Measurements from ENCODE around the gene ASTN2.

The ASTN2 gene

GRCh38 chr9:117021906-117022305 is 393.0 kb downstream of the ASTN2 start:
- Histone ChIP-seq H3K27ac (ENCODE audit: low read length) (no peak overlapping the region), H3K4me1 (ENCODE audit: control insufficient read depth in 1 of 2, insufficient read depth in 2 of 2, low read length in 2 of 2) (no peaks in the 10 kb centered on the region), H3K27me3 (ENCODE audit: low read depth, low read length) (no peaks in the 10 kb centered on the region), H3K36me3 (ENCODE audit: control insufficient read depth in 1 of 2, insufficient read depth in 2 of 2, low read length in 2 of 2) (no peaks in the 10 kb centered on the region), H3K9me3 (ENCODE audit: control insufficient read depth in 1 of 2, low read length in 2 of 2) (no peaks in the 10 kb centered on the region), H3K4me3 (ENCODE audit: low read depth in 1 of 2, low read length in 2 of 2) (no peak overlapping the region)

DNA sequence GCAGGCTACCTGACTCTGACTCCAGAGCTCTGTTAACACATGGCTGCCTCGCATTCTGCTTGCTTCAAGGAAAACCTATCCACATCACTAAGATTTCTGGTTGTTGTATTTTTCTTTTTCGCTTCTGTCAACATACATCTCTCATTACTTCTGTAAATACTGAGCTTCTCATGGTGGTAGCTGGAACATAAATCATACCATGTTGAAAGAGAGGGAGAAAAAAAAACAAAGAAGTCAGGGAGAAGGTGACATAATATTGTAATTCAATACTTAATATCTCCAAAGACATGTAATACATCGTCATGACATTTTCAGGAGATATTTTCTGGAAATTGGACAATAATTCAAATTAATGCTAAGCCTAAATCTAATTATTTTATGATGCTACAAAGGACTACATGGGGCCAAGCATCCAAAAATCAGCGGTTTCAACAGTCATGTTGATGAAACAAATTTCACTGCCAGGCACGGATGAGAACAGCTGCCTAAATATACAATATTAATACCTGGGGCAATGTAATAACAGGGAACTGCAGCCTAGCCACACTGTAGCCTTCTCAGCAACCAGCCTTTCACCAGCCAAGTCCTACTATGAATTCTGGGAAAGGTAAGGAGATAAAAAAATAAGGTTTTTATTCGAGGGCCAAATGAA is 395.8 kb downstream of the ASTN2 start:
- Histone ChIP-seq H3K36me3 (ENCODE audit: control insufficient read depth in 1 of 2, insufficient read depth in 2 of 2, low read length in 2 of 2) (no peaks in the 10 kb centered on the region), H3K4me3 (ENCODE audit: low read depth in 1 of 2, low read length in 2 of 2) (no peak overlapping the region), H3K4me1 (ENCODE audit: control insufficient read depth in 1 of 2, insufficient read depth in 2 of 2, low read length in 2 of 2) (no peaks in the 10 kb centered on the region), H3K27me3 (ENCODE audit: low read depth, low read length) (no peaks in the 10 kb centered on the region), H3K9me3 (ENCODE audit: control insufficient read depth in 1 of 2, low read length in 2 of 2) (no peaks in the 10 kb centered on the region), H3K27ac (ENCODE audit: low read length) (no peak overlapping the region)

GRCh38 chr9:117017414-117017985 is 397.4 kb downstream of the ASTN2 start:
- H3K4me3 ChIP-seq (ENCODE audit: low read depth in 1 of 2, low read length in 2 of 2): no peak overlapping the region
- H3K9me3 ChIP-seq (ENCODE audit: control insufficient read depth in 1 of 2, low read length in 2 of 2): no peaks in the 10 kb centered on the region
- no peaks in the 10 kb centered on the region for H3K4me1 ChIP-seq (ENCODE audit: control insufficient read depth in 1 of 2, insufficient read depth in 2 of 2, low read length in 2 of 2)
- no peak overlapping the region for H3K27ac ChIP-seq (ENCODE audit: low read length)
- H3K27me3 ChIP-seq (ENCODE audit: low read depth, low read length): no peaks in the 10 kb centered on the region
- no peaks in the 10 kb centered on the region for H3K36me3 ChIP-seq (ENCODE audit: control insufficient read depth in 1 of 2, insufficient read depth in 2 of 2, low read length in 2 of 2)

GRCh38 chr9:117014061-117014460 is 400.8 kb downstream of the ASTN2 start:
- H3K27me3 ChIP-seq (ENCODE audit: low read depth, low read length): no peaks in the 10 kb centered on the region
- H3K27ac ChIP-seq (ENCODE audit: low read length): no peak overlapping the region
- no peak overlapping the region for H3K4me3 ChIP-seq (ENCODE audit: low read depth in 1 of 2, low read length in 2 of 2)
- no peaks in the 10 kb centered on the region for H3K4me1 ChIP-seq (ENCODE audit: control insufficient read depth in 1 of 2, insufficient read depth in 2 of 2, low read length in 2 of 2)
- no peaks in the 10 kb centered on the region for H3K9me3 ChIP-seq (ENCODE audit: control insufficient read depth in 1 of 2, low read length in 2 of 2)
- H3K36me3 ChIP-seq (ENCODE audit: control insufficient read depth in 1 of 2, insufficient read depth in 2 of 2, low read length in 2 of 2): no peaks in the 10 kb centered on the region

GRCh38 chr9:117013440-117013995 is 401.3 kb downstream of the ASTN2 start:
- no peaks in the 10 kb centered on the region for H3K9me3 ChIP-seq (ENCODE audit: control insufficient read depth in 1 of 2, low read length in 2 of 2)
- H3K27ac ChIP-seq (ENCODE audit: low read length): no peak overlapping the region

DNA sequence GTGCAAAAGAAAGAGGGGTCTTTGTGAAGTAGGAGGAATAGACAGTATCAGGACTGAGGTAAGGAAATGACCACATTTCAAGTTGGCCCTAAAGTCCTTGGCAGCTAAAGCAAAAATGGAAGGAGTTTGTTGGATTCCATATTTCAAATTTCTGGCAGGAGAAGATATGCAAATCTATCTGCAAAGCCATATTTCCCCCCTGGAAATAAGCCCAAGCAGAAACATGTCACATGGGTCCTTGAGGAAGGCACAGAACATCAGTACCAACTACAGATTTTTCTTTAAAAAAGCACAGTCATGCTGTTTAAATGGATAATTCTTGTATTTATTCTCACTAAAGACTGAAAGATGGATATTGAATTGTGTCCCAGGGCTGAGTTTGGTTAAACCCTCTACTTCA is 404.8 kb downstream of the ASTN2 start:
- Histone ChIP-seq H3K4me3 (ENCODE audit: low read depth in 1 of 2, low read length in 2 of 2) (no peak overlapping the region), H3K9me3 (ENCODE audit: control insufficient read depth in 1 of 2, low read length in 2 of 2) (no peaks in the 10 kb centered on the region), H3K36me3 (ENCODE audit: control insufficient read depth in 1 of 2, insufficient read depth in 2 of 2, low read length in 2 of 2) (no peaks in the 10 kb centered on the region), H3K27ac (ENCODE audit: low read length) (no peak overlapping the region), H3K27me3 (ENCODE audit: low read depth, low read length) (no peaks in the 10 kb centered on the region), H3K4me1 (ENCODE audit: control insufficient read depth in 1 of 2, insufficient read depth in 2 of 2, low read length in 2 of 2) (no peaks in the 10 kb centered on the region)

More at GRCh38 chr9:117013440-117013995, 401.3 kb downstream of the ASTN2 start:
- H3K27me3 ChIP-seq (ENCODE audit: low read depth, low read length): no peaks in the 10 kb centered on the region
- no peaks in the 10 kb centered on the region for H3K36me3 ChIP-seq (ENCODE audit: control insufficient read depth in 1 of 2, insufficient read depth in 2 of 2, low read length in 2 of 2)
- no peaks in the 10 kb centered on the region for H3K4me1 ChIP-seq (ENCODE audit: control insufficient read depth in 1 of 2, insufficient read depth in 2 of 2, low read length in 2 of 2)
- no peak overlapping the region for H3K4me3 ChIP-seq (ENCODE audit: low read depth in 1 of 2, low read length in 2 of 2)

- H3K4me3 ChIP-seq (ENCODE audit: low read depth in 1 of 2, low read length in 2 of 2): no peak overlapping the region
- no peaks in the 10 kb centered on the region for H3K9me3 ChIP-seq (ENCODE audit: control insufficient read depth in 1 of 2, low read length in 2 of 2)
- H3K36me3 ChIP-seq (ENCODE audit: control insufficient read depth in 1 of 2, insufficient read depth in 2 of 2, low read length in 2 of 2): no peaks in the 10 kb centered on the region
- no peak overlapping the region for H3K27ac ChIP-seq (ENCODE audit: low read length)
- H3K27me3 ChIP-seq (ENCODE audit: low read depth, low read length): no peaks in the 10 kb centered on the region
- H3K4me1 ChIP-seq (ENCODE audit: control insufficient read depth in 1 of 2, insufficient read depth in 2 of 2, low read length in 2 of 2): no peaks in the 10 kb centered on the region
These were observed 406.0 kb downstream of the ASTN2 start for GRCh38 chr9:117008876-117009275.

GRCh38 chr9:117008461-117008860 is 406.4 kb downstream of the ASTN2 start:
- no peaks in the 10 kb centered on the region for H3K36me3 ChIP-seq (ENCODE audit: control insufficient read depth in 1 of 2, insufficient read depth in 2 of 2, low read length in 2 of 2)
- H3K27ac ChIP-seq (ENCODE audit: low read length): no peak overlapping the region
- no peaks in the 10 kb centered on the region for H3K9me3 ChIP-seq (ENCODE audit: control insufficient read depth in 1 of 2, low read length in 2 of 2)
- H3K4me1 ChIP-seq (ENCODE audit: control insufficient read depth in 1 of 2, insufficient read depth in 2 of 2, low read length in 2 of 2): no peaks in the 10 kb centered on the region
- no peak overlapping the region for H3K4me3 ChIP-seq (ENCODE audit: low read depth in 1 of 2, low read length in 2 of 2)
- H3K27me3 ChIP-seq (ENCODE audit: low read depth, low read length): no peaks in the 10 kb centered on the region

- H3K27ac ChIP-seq (ENCODE audit: low read length): no peak overlapping the region
- H3K4me1 ChIP-seq (ENCODE audit: control insufficient read depth in 1 of 2, insufficient read depth in 2 of 2, low read length in 2 of 2): no peaks in the 10 kb centered on the region
- no peaks in the 10 kb centered on the region for H3K9me3 ChIP-seq (ENCODE audit: control insufficient read depth in 1 of 2, low read length in 2 of 2)
- no peaks in the 10 kb centered on the region for H3K27me3 ChIP-seq (ENCODE audit: low read depth, low read length)
- no peaks in the 10 kb centered on the region for H3K36me3 ChIP-seq (ENCODE audit: control insufficient read depth in 1 of 2, insufficient read depth in 2 of 2, low read length in 2 of 2)
- no peak overlapping the region for H3K4me3 ChIP-seq (ENCODE audit: low read depth in 1 of 2, low read length in 2 of 2)
These were observed 412.2 kb downstream of the ASTN2 start for GRCh38 chr9:117002686-117003085.

- H3K27me3 ChIP-seq (ENCODE audit: low read depth, low read length): no peaks in the 10 kb centered on the region
- no peaks in the 10 kb centered on the region for H3K36me3 ChIP-seq (ENCODE audit: control insufficient read depth in 1 of 2, insufficient read depth in 2 of 2, low read length in 2 of 2)
- no peak overlapping the region for H3K4me3 ChIP-seq (ENCODE audit: low read depth in 1 of 2, low read length in 2 of 2)
- H3K27ac ChIP-seq (ENCODE audit: low read length): no peak overlapping the region
- H3K4me1 ChIP-seq (ENCODE audit: control insufficient read depth in 1 of 2, insufficient read depth in 2 of 2, low read length in 2 of 2): no peaks in the 10 kb centered on the region
- no peaks in the 10 kb centered on the region for H3K9me3 ChIP-seq (ENCODE audit: control insufficient read depth in 1 of 2, low read length in 2 of 2)
These were observed 414.0 kb downstream of the ASTN2 start for GRCh38 chr9:117000834-117001233.

- H3K36me3 ChIP-seq (ENCODE audit: control insufficient read depth in 1 of 2, insufficient read depth in 2 of 2, low read length in 2 of 2): no peaks in the 10 kb centered on the region
- H3K27me3 ChIP-seq (ENCODE audit: low read depth, low read length): no peaks in the 10 kb centered on the region
- H3K27ac ChIP-seq (ENCODE audit: low read length): no peak overlapping the region
- no peaks in the 10 kb centered on the region for H3K4me1 ChIP-seq (ENCODE audit: control insufficient read depth in 1 of 2, insufficient read depth in 2 of 2, low read length in 2 of 2)
- H3K4me3 ChIP-seq (ENCODE audit: low read depth in 1 of 2, low read length in 2 of 2): no peak overlapping the region
- H3K9me3 ChIP-seq (ENCODE audit: control insufficient read depth in 1 of 2, low read length in 2 of 2): no peaks in the 10 kb centered on the region
These were observed 414.6 kb downstream of the ASTN2 start for GRCh38 chr9:117000196-117000723.
